GM23248 (cell line): ENCODE data around the gene PLA2R1. TPM values are rescaled to one million over a fixed set of nuclear protein-coding genes. Genes with fewer than 3 reads are reported as not detected.

Source experiments
- DNase-seq: peaks from one replicate; pipeline ENCODE4 v3.0.0-alpha.2; 2015
- H2AFZ ChIP-seq: fragments of 200-600 bp; sonication (generic); 2 replicates; pipeline ENCODE4 v1.6.1; 2016; ENCODE audit warnings: antibody characterized with exemption
- H3F3A ChIP-seq: fragments of 200-600 bp; sonication (generic); 2 replicates; pipeline ENCODE4 v1.6.1; 2016; ENCODE audit warnings: mild to moderate bottlenecking, antibody characterized with exemption, mixed run types; ENCODE audit not compliant: insufficient read depth
- H3K27ac ChIP-seq: fragments of 200-600 bp; sonication (generic); 2 replicates; pipeline ENCODE4 v1.5.1; 2016; ENCODE audit warnings: mild to moderate bottlenecking
- H3K27me3 ChIP-seq: fragments of 200-600 bp; sonication (generic); replicated peaks from 2 replicates; pipeline ENCODE4 v1.6.1; 2016; ENCODE audit warnings: mild to moderate bottlenecking; ENCODE audit not compliant: insufficient read depth
- H3K36me3 ChIP-seq: fragments of 200-600 bp; sonication (generic); 2 replicates; pipeline ENCODE4 v1.6.1; 2016; ENCODE audit warnings: low read depth, mild to moderate bottlenecking
- H3K4me1 ChIP-seq: fragments of 200-600 bp; sonication (generic); 2 replicates; pipeline ENCODE4 v1.6.1; 2016; ENCODE audit warnings: mild to moderate bottlenecking; ENCODE audit not compliant: insufficient read depth
- H3K4me2 ChIP-seq: fragments of 200-600 bp; sonication (generic); one replicate; pipeline ENCODE4 v1.6.1; 2016; ENCODE audit warnings: mild to moderate bottlenecking; ENCODE audit not compliant: unreplicated experiment
- H3K4me3 ChIP-seq: fragments of 200-600 bp; sonication (generic); 2 replicates; pipeline ENCODE4 v1.5.1; 2016; ENCODE audit warnings: mild to moderate bottlenecking
- H3K79me2 ChIP-seq: fragments of 200-600 bp; sonication (generic); 2 replicates; pipeline ENCODE4 v1.6.1; 2016; ENCODE audit warnings: mild to moderate bottlenecking; ENCODE audit not compliant: insufficient read depth
- H3K9ac ChIP-seq: fragments of 200-600 bp; sonication (generic); 2 replicates; pipeline ENCODE4 v1.6.1; 2016; ENCODE audit warnings: mild to moderate bottlenecking
- H3K9me2 ChIP-seq: fragments of 200-600 bp; sonication (generic); 2 replicates; pipeline ENCODE4 v1.6.1; 2016; ENCODE audit warnings: mixed run types, mild to moderate bottlenecking, moderate library complexity; ENCODE audit not compliant: insufficient read depth
- H3K9me3 ChIP-seq: fragments of 200-600 bp; sonication (generic); one replicate; pipeline ENCODE4 v1.6.1; 2017; ENCODE audit warnings: low read depth
- H4K20me1 ChIP-seq: fragments of 200-600 bp; sonication (generic); 2 replicates; pipeline ENCODE4 v1.6.0; 2016; ENCODE audit not compliant: insufficient read depth
- EZH2 ChIP-seq: fragments of 200-600 bp; sonication (generic); IDR thresholded peaks from 2 replicates; pipeline ENCODE4 v1.6.1; 2018; ENCODE audit warnings: antibody characterized with exemption, mild to moderate bottlenecking; ENCODE audit not compliant: insufficient read depth, poor library complexity, severe bottlenecking
- EZH2phosphoT487 ChIP-seq: fragments of 200-600 bp; sonication (generic); IDR thresholded peaks from 2 replicates; pipeline ENCODE4 v1.6.1; 2018; ENCODE audit warnings: antibody characterized with exemption, moderate library complexity, mild to moderate bottlenecking, low read depth; ENCODE audit not compliant: insufficient read depth
- WGBS, 2 experiments: methylation state at CpG; one replicate each; pipeline ENCODE4 v1.1.6; 2015 to 2017; ENCODE audit warnings: low lambda C conversion rate in 2 of 2, low coverage in 1 of 2; ENCODE audit errors: missing lambda C conversion rate in 2 of 2; 5-methylcytosine and 5-hydroxymethylcytosine counted together
- in situ Hi-C: fragments of 300-500 bp; cut with MboI; formaldehyde crosslinking; loops from 2 replicates; pipeline ENCODE4 v1.15.0; 2020
- polyA plus RNA-seq: library from polyadenylated mRNA; unstranded; fragments of >200 nt; fragmentation: Nextera tagmentation; extraction: Ambion mirVana; gene quantifications from 2 replicates; pipeline ENCODE4 v1.2.1, GENCODE V29; 2016
- total RNA-seq: library from RNA; depleted of rRNA; stranded (reverse); fragments of >200 nt; shearing (Covaris generic); gene quantifications from 2 replicates; pipeline ENCODE4 v1.2.3, GENCODE V29; 2014

Gene PLA2R1
- total and polyA plus RNA-seq, 2 experiments from 2014 or later: 8.9 to 16.0 TPM

- no peaks in the 10 kb centered on the region for H4K20me1 ChIP-seq
- peaks cover 3% of the 10 kb centered on the region; the same call in 1 of the 2 replicates for H3K36me3 ChIP-seq
- no peak for DNase-seq
- no peaks in the 10 kb centered on the region for H3K4me1 ChIP-seq
- no peak overlapping the region for H3K9ac ChIP-seq
- H3K9me3 ChIP-seq: no peaks in the 10 kb centered on the region
- no peaks in the 10 kb centered on the region for H3F3A ChIP-seq
- no peak overlapping the region for H3K4me2 ChIP-seq
- no peak overlapping the region for H3K27ac ChIP-seq
- TF ChIP-seq EZH2: no peak
- no peak for TF ChIP-seq EZH2phosphoT487
- H3K27me3 ChIP-seq: no peaks in the 10 kb centered on the region
- no peaks in the 10 kb centered on the region for H3K9me2 ChIP-seq
- no peak overlapping the region for H3K4me3 ChIP-seq
- in situ Hi-C loops: no loop called here
- 98% methylated on average over 3 of the region's 3 CpGs for WGBS, 2 experiments
- no peaks in the 10 kb centered on the region for H3K79me2 ChIP-seq
- H2AFZ ChIP-seq: no peak overlapping the region
Observed at GRCh38 chr2:160005908-160006307, 56.5 kb downstream of the PLA2R1 start.

GRCh38 chr2:160005476-160005875 lies 56.9 kb downstream of the PLA2R1 start:
- Histone ChIP-seq H3K4me1 (no peaks in the 10 kb centered on the region), H3K4me3 (no peak overlapping the region), H3K9ac (no peak overlapping the region), H2AFZ (no peak overlapping the region), H3K36me3 (peaks cover 7% of the 10 kb centered on the region; the same call in 1 of the 2 replicates), H3K79me2 (no peaks in the 10 kb centered on the region), H3K27ac (no peak overlapping the region), H3K27me3 (no peaks in the 10 kb centered on the region), H4K20me1 (no peaks in the 10 kb centered on the region), H3F3A (no peaks in the 10 kb centered on the region), H3K9me3 (no peaks in the 10 kb centered on the region), H3K9me2 (no peaks in the 10 kb centered on the region), H3K4me2 (no peak overlapping the region)
- WGBS, 2 experiments: 96 to 100% methylated on average over 5 of the region's 5 CpGs
- TF ChIP-seq EZH2: no peak
- no peak for TF ChIP-seq EZH2phosphoT487
- DNase-seq: no peak
- in situ Hi-C loops: no loop called here

DNA sequence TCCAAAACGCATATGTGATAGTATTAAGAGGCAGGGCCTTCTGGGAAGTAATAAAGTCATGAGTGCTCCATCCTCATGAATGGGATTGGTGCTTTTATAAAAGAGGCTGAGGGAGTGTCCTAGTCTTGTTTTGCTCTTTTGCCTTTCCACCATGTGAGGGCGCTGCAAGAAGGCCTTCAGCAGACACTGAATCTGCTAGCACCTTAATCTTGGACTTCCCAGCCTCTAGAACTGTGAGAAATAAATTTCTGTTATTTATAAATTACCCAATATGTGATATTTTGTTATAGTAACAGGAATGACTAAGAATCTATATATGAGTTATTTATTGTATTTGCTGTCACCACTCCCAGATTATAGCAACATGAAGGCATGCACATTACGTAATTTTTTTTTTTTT lies 63.5 kb downstream of the PLA2R1 start:
- no peak overlapping the region for H3K4me3 ChIP-seq
- H3K4me2 ChIP-seq: no peak overlapping the region
- H4K20me1 ChIP-seq: no peaks in the 10 kb centered on the region
- H3K27ac ChIP-seq: no peak overlapping the region
- in situ Hi-C loops: no loop called here
- H3K79me2 ChIP-seq: no peaks in the 10 kb centered on the region
- DNase-seq: peak; percentile 15
- H3K9me3 ChIP-seq: no peaks in the 10 kb centered on the region
- H3K9ac ChIP-seq: no peak overlapping the region
- 76 to 80% methylated on average over 3 of the region's 3 CpGs for WGBS, 2 experiments
- peaks cover 10% of the 10 kb centered on the region; the same call in 1 of the 2 replicates for H3K36me3 ChIP-seq
- H3F3A ChIP-seq: peaks cover 7% of the 10 kb centered on the region; the same call in 1 of the 2 replicates
- no peak for TF ChIP-seq EZH2phosphoT487
- no peak for TF ChIP-seq EZH2
- H3K27me3 ChIP-seq: no peaks in the 10 kb centered on the region
- peaks cover 20% of the 10 kb centered on the region for H3K4me1 ChIP-seq
- H3K9me2 ChIP-seq: no peaks in the 10 kb centered on the region
- H2AFZ ChIP-seq: no peak overlapping the region

DNA sequence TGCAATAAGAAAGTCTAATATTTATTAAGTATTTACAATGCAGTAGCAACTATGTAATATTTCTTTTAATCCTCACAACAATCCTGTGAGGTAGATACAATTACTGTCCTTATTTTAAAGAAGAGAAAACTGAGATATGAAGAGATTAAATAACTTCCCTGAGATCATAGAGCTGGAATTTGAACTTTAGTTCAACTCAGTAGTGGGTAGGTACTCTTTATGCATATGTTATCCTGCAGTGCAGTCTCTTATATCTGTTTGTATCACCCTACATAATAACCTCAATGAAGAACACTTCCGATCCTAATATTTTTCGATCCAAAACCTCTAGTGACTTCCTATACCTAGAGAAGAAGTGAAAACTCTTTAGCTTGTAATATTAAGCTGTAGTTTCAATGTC lies 64.2 kb downstream of the PLA2R1 start:
- no peak overlapping the region for H3K27ac ChIP-seq
- H3K27me3 ChIP-seq: no peaks in the 10 kb centered on the region
- H3K79me2 ChIP-seq: no peaks in the 10 kb centered on the region
- H2AFZ ChIP-seq: no peak overlapping the region
- DNase-seq: no peak
- peaks cover 7% of the 10 kb centered on the region; the same call in 1 of the 2 replicates for H3F3A ChIP-seq
- WGBS, 2 experiments: 95 to 99% methylated on average over 2 of the region's 2 CpGs
- H3K36me3 ChIP-seq: peaks cover 10% of the 10 kb centered on the region; the same call in 1 of the 2 replicates
- no peak overlapping the region for H3K4me2 ChIP-seq
- H3K9me3 ChIP-seq: no peaks in the 10 kb centered on the region
- TF ChIP-seq EZH2phosphoT487 (no peak), EZH2 (no peak)
- peaks cover 20% of the 10 kb centered on the region for H3K4me1 ChIP-seq
- H3K4me3 ChIP-seq: no peak overlapping the region
- H3K9me2 ChIP-seq: no peaks in the 10 kb centered on the region
- H3K9ac ChIP-seq: no peak overlapping the region
- in situ Hi-C loops: no loop called here
- H4K20me1 ChIP-seq: no peaks in the 10 kb centered on the region
